ENCODE measurements around the gene GPR37L1.
"Not testable (repeated sequence)": the region's sequence is repeated elsewhere in the genome, so short reads cannot be mapped to it uniquely, and the experiment has no call there.

GPR37L1 gene

DNA sequence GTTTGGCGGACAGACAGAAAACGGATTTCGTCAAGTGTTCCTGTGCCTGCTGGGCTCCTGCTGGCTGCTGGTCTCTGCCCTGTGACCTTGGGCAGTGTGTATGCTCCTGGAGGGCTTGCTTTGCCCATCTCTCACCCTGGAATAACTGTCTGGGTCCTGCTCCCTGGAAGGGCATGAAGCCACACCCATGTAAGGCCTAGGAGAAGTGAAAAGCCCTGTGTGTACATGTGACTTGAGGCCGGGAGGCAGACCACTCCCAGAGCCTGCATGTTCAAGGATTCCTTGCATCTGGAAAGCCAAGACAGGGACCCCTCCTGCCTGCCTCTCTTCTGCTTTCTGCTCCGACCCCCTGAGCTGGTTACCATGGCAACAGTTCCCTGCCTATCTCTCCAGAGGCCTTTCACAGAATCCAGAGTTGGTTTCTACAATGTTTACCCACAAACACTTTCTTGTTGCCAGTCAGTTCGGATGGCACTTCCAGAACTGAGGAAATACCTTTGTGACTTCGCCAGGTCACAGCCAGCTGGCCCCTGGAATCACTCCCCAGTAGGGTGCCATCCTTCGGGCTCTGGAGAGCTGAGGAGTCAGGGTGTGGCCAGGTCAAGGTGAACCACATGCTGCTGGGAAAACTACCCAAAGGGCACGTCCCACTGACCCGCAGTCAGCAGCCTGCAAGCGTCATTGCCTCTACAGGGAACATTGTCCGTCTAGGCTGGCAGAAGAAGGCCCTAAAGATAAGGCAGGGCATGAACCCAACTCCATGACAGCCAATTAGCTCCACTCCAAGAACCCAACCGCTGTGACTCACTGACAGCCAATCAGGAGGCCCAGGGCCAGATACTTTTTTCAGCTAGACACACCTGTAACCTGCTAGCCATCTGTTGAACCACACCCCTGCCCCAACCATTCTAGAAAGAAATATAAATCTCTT lies 14.7 kb upstream of the GPR37L1 start:
- no peak for DNase-seq

- no peak for DNase-seq
Observed at GRCh38 chr1:202110977-202111376, 11.7 kb upstream of the GPR37L1 start.

DNA sequence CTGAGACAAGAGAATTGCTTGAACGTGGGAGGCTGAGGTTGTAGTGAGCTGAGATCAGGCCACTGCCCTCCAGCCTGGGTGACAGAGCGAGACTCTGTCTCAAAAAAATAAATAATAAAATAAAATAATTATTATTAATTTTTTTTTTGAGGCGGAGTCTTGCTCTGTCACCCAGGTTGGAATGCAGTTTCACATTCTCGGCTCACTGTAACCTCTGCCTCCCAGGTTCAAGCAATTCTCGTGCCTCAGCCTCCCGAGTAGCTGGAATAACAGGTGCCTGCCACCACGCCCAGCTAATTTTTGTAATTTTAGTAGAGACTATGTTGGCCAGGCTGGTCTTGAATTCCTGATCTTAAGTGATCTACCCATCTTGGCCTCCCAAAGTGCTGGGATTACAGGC lies 11.1 kb upstream of the GPR37L1 start:
- DNase-seq: not testable (repeated sequence)

DNA sequence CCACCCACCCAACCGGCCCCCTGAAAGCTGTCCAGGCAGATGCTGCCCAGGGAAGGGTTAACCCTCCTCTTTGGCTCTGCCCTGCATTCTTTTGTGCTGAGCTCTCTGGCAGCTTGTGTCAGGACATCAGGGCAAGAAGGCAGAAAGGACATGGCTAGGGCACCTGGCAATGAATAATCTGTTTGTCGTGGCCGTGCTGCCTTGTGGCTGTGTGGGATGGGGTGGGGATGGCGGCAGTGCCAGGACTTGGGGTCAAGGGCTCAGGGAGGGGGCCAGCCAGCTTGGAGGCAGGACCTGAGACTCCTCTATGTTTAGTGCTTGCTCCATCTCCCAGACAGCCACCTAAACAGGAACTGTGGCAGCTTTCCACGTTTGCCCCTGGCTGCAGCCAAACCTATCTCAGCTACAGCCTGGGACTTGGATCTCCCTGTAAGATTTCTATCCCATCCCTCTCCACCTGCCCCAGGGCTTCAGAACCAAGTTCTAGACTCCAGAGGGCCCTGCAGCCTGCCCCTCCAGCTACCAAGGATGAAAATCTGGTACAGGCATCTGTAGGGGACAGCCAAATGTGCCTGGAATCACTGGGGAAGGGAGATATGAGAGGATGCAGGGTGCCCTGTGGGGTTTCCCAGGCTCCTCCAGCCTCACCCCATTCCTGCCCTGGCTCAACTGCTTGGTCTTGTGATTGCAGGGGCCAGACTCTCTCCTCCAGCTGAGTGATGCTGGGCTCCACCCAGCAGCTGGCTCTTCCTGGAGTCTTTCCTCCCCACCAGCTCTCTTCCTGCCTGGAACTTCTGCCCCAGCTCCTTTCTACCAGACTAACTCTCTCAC lies 9.6 kb upstream of the GPR37L1 start:
- DNase-seq: no peak

- no peak for DNase-seq
Observed at GRCh38 chr1:202113690-202114300, 8.9 kb upstream of the GPR37L1 start.

DNA sequence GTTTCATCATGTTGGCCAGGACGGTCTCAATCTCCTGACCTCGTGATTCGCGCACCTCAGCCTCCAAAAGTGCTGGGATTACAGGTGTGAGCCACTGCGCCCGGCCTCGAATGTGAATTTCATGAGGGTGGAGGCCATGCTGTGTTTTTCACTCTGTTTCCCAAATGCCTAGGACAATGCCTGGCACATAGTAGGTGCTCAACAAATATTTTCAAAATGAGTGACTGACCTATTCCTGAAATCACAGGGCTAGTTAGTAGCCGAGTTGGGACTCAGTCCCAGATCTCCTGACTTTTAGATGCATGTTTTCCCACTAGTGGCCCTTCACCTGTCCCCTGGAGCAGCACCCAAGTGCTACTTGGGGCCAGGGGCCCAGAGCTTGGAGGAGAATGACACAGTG lies 6.4 kb upstream of the GPR37L1 start:
- no peak for DNase-seq

GRCh38 chr1:202117898-202118371 lies 4.8 kb upstream of the GPR37L1 start:
- no peak for DNase-seq

- no peak for DNase-seq
Observed at GRCh38 chr1:202121006-202121405, 1.7 kb upstream of the GPR37L1 start.

GRCh38 chr1:202123336-202123813 lies 658 bp downstream of the GPR37L1 start:
- DNase-seq: no peak

DNA sequence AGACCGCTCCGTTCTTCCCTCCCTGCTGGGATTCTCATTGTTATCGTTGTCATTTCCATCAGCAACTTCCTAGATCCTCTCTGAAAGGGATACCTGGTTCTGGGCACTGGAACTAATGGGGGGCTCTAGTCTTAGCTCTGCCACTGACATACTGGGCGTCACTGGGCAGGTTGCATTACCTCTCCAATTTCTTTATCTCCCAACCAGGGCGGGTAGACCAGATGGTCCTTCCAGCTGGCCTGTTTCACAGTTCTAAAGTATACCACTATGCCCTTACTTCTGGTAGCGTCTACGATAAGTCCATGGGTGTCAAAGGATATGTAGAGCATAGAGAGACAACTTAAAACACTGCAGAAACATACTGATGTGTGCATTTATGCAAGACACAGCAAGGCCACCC lies 1.4 kb downstream of the GPR37L1 start:
- DNase-seq: no peak

DNA sequence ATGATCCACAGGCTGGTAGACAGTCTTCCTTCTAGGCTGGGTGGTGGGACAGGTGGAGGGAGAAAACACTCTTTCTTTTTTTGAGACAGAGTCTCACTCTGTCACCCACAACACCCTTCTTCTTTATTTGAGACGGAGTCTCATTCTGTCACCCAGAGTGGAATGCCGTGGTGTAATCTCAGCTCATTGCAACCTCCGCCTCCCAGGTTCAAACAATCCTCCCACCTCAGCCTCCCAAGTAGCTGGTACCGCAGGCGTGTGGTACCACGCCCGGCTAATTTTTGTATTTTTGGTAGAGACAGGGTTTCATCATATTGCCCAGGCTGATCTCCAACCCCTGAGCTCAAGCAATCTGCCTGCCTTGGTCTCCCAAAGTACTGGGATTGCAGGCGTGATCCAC lies 2.9 kb downstream of the GPR37L1 start:
- no peak for DNase-seq

- DNase-seq: no peak
Observed at GRCh38 chr1:202126426-202126825, 3.7 kb downstream of the GPR37L1 start.

DNA sequence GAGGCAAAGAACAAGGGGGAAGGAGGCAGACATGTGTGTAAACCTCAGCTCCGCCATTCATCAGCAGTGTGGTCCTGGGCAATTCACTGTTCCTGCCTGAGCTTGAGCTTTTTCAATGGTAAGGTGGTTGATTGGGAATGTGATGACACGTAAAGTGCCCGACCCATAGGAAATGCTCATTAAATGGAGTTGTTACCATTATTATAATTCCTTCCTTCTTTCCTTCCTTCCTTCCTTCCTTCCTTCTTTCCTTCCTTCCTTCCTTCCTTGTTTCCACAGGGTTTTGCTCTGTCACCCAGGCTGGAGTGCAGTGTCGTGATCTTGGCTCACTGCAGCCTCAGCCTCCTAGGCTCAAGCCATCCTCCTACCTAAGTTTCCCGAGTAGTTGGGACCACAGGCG lies 4.3 kb downstream of the GPR37L1 start:
- no peak for DNase-seq

DNA sequence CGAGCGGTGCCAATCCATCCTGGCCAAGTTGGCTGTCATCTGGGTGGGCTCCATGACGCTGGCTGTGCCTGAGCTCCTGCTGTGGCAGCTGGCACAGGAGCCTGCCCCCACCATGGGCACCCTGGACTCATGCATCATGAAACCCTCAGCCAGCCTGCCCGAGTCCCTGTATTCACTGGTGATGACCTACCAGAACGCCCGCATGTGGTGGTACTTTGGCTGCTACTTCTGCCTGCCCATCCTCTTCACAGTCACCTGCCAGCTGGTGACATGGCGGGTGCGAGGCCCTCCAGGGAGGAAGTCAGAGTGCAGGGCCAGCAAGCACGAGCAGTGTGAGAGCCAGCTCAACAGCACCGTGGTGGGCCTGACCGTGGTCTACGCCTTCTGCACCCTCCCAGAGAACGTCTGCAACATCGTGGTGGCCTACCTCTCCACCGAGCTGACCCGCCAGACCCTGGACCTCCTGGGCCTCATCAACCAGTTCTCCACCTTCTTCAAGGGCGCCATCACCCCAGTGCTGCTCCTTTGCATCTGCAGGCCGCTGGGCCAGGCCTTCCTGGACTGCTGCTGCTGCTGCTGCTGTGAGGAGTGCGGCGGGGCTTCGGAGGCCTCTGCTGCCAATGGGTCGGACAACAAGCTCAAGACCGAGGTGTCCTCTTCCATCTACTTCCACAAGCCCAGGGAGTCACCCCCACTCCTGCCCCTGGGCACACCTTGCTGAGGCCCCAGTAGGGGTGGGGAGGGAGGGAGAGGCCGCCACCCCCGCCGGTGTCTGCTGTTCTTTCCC lies 5.3 kb downstream of the GPR37L1 start:
- no peak for DNase-seq

DNA sequence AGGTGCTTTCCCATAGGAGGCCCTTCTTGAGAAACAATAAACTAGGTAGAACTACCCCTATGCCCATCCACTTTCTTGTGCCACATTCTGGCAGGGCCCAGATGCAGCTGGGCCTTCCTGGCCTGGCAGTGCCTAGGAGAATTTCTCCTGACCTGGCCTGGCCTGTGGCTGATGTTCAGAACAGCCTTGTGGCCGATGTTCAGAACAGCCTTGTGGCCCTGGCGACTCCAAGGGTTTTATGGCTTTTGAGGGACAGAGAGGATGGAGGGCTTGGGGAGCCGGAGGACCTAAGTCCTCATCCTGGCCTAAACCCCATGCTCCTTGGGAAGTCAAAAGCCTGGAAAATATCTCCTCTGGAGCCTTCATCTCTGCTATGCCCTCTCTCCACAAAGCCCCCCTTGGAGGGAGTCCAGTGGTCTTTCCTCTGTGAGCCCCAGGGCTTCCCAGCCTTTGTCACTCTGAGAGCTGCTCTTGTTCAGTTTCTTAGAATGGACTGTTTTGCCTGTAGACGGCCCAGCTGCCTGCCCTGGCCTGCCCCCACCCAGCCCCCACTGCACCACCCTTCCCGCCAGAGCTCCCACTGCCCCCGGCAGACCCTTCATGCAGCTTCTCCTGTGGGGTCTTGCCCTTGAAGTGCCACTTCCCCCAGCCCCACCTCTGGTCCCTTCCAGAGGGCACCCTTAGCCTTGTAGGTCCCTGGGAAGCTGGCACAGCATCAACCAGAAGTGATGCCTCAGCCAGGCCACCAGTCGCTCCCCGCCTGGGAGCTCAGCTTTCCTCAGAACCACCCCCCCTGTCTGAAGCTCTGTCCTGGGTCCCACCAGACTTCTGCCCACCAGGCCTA lies 7.0 kb downstream of the GPR37L1 start:
- no peak for DNase-seq

GRCh38 chr1:202130297-202130721 lies 7.6 kb downstream of the GPR37L1 start:
- DNase-seq: no peak

GRCh38 chr1:202130816-202131522 lies 8.3 kb downstream of the GPR37L1 start:
- DNase-seq: no peak

DNA sequence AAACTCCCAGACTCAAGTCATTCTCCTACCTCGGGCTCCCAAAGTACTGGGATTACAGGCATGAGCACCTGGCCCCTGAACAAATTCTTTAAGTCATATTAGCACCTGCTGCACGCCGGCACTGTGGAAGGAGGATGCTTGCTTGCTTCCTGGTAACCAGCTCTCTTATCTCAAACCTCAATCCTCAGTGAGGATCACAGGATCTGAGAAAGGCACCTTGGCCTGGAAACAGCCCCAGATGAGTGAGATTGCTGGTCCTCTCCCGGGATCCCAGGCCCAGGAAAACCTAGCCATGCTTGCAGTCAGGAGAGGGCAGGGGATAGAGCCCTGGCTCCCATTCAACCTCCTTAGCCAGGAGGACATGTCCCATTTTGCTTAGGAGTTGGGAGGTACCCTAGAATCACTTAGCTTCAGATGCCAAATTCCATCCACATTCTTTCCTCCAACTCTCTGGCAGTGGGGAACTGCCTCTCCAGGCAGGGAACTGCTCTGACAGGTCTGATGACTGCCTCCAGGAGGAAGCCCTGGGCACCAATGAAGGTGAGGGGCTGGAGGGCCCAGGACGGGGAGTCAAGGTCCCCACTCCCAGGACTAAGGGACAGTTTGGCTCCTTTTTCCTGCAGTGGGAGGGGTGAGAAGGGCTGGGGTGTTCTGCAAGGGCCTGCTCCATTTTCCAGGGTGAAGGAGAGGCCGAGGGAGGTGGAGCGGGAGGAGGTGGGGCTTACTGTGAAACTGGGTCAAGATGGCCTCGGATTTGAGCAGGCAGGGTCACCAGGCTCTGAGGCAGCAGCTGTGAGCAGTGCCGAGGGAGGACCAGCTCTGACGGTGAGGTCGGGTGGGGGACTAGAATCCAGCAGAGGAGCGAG lies 9.5 kb downstream of the GPR37L1 start:
- DNase-seq: no peak

DNA sequence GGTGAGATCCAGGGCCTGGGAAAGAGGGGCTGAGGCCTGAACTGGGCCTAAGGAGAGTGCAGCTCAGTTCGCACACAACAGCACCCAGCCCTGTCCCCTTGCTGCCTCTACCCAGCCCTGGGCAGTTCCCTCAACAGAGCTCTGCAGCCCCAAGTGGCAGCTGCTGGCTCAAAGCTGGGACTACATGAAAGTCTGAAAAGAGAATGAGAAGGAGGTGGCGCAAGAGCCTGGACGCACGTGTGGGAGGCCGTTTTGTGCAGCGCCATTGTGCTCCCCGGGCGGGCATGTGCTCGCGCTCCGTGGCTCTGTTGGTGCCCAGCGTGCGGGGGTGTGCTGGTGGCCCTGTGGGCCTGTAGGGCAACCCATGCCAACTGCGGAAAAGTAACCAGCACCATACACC lies 10.3 kb downstream of the GPR37L1 start:
- DNase-seq: no peak

DNA sequence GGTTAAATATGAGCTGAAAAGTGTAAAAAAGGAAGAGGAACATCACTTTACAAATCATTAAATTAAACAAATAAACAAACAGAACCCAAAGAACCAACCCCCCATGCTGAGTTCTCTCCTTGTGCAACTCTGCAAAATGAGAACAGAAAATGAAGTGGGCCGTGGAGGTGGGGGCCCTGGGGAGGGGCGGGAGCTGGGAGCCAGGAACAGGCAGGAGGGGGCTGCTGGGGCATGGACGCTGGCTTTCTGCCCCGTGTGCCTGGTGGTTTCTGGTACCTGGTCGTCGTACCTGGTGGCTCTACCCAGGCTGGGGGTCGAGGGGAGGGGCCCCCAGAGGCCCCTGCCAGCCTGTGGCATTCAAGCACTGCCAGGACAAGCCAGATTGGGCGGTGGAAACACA lies 10.8 kb downstream of the GPR37L1 start:
- DNase-seq: no peak
